ENCODE measurements around the gene TEAD3.

TEAD3 gene

DNA sequence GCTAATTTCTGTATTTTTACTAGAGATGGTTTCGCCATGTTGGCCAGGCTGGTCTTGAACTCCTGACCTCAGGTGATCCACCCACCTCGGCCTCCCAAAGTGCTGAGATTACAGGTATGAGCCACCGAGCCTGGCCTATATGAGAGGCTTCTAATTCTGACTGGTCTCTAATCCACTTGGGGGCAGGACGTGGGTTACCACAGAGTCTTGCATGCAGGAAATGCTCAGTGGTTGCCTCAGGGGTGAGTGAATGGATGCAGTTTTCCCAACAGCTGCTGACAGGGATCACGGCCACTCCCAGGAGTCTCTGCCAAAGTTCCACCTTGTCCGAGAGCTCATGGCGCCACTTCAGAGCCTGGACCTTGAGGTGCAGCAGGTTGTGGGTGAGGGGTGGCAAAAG, 51.2 kb downstream of the TEAD3 start:
- no peak overlapping the region for H3K27ac ChIP-seq (replicated peaks)
- no peak for TF ChIP-seq GABPA (IDR thresholded peaks at IDR 0.05; ENCODE audit: low read depth)
- TF ChIP-seq, protein P1, sequence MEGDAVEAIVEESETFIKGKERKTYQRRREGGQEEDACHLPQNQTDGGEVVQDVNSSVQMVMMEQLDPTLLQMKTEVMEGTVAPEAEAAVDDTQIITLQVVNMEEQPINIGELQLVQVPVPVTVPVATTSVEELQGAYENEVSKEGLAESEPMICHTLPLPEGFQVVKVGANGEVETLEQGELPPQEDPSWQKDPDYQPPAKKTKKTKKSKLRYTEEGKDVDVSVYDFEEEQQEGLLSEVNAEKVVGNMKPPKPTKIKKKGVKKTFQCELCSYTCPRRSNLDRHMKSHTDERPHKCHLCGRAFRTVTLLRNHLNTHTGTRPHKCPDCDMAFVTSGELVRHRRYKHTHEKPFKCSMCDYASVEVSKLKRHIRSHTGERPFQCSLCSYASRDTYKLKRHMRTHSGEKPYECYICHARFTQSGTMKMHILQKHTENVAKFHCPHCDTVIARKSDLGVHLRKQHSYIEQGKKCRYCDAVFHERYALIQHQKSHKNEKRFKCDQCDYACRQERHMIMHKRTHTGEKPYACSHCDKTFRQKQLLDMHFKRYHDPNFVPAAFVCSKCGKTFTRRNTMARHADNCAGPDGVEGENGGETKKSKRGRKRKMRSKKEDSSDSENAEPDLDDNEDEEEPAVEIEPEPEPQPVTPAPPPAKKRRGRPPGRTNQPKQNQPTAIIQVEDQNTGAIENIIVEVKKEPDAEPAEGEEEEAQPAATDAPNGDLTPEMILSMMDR (IDR thresholded peaks at IDR 0.05; ENCODE audit: insufficient read depth, low read length): no peak
- TF ChIP-seq POLR2AphosphoS5 (IDR thresholded peaks at IDR 0.05; ENCODE audit: low read depth): no peak
- TF ChIP-seq, protein P2, sequence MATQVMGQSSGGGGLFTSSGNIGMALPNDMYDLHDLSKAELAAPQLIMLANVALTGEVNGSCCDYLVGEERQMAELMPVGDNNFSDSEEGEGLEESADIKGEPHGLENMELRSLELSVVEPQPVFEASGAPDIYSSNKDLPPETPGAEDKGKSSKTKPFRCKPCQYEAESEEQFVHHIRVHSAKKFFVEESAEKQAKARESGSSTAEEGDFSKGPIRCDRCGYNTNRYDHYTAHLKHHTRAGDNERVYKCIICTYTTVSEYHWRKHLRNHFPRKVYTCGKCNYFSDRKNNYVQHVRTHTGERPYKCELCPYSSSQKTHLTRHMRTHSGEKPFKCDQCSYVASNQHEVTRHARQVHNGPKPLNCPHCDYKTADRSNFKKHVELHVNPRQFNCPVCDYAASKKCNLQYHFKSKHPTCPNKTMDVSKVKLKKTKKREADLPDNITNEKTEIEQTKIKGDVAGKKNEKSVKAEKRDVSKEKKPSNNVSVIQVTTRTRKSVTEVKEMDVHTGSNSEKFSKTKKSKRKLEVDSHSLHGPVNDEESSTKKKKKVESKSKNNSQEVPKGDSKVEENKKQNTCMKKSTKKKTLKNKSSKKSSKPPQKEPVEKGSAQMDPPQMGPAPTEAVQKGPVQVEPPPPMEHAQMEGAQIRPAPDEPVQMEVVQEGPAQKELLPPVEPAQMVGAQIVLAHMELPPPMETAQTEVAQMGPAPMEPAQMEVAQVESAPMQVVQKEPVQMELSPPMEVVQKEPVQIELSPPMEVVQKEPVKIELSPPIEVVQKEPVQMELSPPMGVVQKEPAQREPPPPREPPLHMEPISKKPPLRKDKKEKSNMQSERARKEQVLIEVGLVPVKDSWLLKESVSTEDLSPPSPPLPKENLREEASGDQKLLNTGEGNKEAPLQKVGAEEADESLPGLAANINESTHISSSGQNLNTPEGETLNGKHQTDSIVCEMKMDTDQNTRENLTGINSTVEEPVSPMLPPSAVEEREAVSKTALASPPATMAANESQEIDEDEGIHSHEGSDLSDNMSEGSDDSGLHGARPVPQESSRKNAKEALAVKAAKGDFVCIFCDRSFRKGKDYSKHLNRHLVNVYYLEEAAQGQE (IDR thresholded peaks at IDR 0.05; ENCODE audit: insufficient replicate concordance, low read depth): no peak
- no peak for TF ChIP-seq SPI1 (IDR thresholded peaks at IDR 0.05; ENCODE audit: borderline replicate concordance, low read depth)
- no peak for DNase-seq (ENCODE audit: low read depth in 1 of 2, low spot score in 1 of 2)
- H3K4me3 ChIP-seq (replicated peaks; ENCODE audit: insufficient read depth, low read length): no peak overlapping the region
- no peaks in the 10 kb centered on the region for H3K27me3 ChIP-seq (ENCODE audit: insufficient read depth, poor library complexity, severe bottlenecking)

DNA sequence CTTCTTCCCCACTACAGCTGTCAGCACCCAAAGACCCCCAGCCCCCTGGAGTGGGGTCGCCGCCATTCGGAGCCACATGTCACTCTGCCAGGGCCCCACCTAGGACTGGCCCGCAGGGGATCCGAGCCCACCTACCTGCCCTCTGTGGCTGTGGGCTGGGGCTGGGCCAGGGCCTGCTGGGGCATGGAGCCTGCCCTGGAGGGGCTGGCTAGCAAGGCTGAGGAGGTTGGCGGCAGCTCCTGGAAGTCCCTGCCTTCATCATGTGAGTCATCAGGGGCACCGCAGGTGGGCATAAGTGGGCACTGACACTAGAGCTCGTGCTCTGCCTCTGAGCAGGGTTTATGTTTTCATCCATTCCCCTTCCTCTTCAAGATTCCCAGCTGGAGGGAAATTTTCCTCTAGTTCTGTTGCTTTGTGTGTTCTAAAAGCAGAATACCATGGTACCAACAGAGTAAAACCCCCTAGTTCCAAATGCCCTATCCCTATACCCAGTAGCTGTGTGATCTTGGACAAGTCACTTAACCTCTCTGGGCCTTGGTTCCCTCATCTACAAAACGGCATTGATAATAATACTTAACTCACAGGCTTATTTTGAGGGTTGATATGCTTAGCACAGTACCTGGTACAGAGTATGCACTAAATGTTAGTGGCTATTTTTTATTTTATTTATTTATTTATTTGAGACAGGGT, 53.4 kb downstream of the TEAD3 start:
- H3K27me3 ChIP-seq (ENCODE audit: insufficient read depth, poor library complexity, severe bottlenecking): no peaks in the 10 kb centered on the region
- H3K4me3 ChIP-seq (replicated peaks; ENCODE audit: insufficient read depth, low read length): no peak overlapping the region
- no peak for DNase-seq (ENCODE audit: low read depth in 1 of 2, low spot score in 1 of 2)
- TF ChIP-seq, protein P1 (IDR thresholded peaks at IDR 0.05; ENCODE audit: insufficient read depth, low read length): no peak
- TF ChIP-seq, protein P2 (IDR thresholded peaks at IDR 0.05; ENCODE audit: insufficient replicate concordance, low read depth): no peak
- TF ChIP-seq GABPA (IDR thresholded peaks at IDR 0.05; ENCODE audit: low read depth): no peak
- no peak for TF ChIP-seq POLR2AphosphoS5 (IDR thresholded peaks at IDR 0.05; ENCODE audit: low read depth)
- TF ChIP-seq SPI1 (IDR thresholded peaks at IDR 0.05; ENCODE audit: borderline replicate concordance, low read depth): no peak
- H3K27ac ChIP-seq (replicated peaks): no peak overlapping the region

DNA sequence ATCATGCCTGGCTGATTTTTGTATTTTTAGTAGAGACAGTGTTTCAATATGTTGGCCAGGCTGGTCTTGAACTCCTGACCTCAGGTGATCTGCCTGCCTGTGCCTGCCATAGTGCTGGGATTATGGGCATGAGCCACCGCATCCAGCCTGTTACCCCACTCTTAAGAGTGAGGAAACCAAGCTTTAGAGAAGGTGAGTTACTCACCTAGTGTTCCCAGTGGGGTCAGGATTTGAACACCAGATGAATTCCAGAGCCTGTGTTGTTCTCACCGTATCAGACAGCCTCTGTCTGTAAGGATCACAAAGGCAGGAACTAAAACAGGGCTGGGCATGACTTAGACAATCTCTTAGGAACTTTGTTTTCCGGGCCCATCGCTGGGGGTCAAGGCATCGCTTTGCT, 54.2 kb downstream of the TEAD3 start:
- no peak for DNase-seq (ENCODE audit: low read depth in 1 of 2, low spot score in 1 of 2)
- TF ChIP-seq GABPA (IDR thresholded peaks at IDR 0.05; ENCODE audit: low read depth): no peak
- TF ChIP-seq, protein P2 (IDR thresholded peaks at IDR 0.05; ENCODE audit: insufficient replicate concordance, low read depth): no peak
- no peak for TF ChIP-seq POLR2AphosphoS5 (IDR thresholded peaks at IDR 0.05; ENCODE audit: low read depth)
- TF ChIP-seq SPI1 (IDR thresholded peaks at IDR 0.05; ENCODE audit: borderline replicate concordance, low read depth): no peak
- TF ChIP-seq, protein P1 (IDR thresholded peaks at IDR 0.05; ENCODE audit: insufficient read depth, low read length): no peak
- Histone ChIP-seq H3K27me3 (ENCODE audit: insufficient read depth, poor library complexity, severe bottlenecking) (no peaks in the 10 kb centered on the region), H3K27ac (replicated peaks) (no peak overlapping the region), H3K4me3 (replicated peaks; ENCODE audit: insufficient read depth, low read length) (no peak overlapping the region)

Data from HL-60 (cell line).